Measurements from ENCODE around the gene PRDM16.

Gene PRDM16

DNA sequence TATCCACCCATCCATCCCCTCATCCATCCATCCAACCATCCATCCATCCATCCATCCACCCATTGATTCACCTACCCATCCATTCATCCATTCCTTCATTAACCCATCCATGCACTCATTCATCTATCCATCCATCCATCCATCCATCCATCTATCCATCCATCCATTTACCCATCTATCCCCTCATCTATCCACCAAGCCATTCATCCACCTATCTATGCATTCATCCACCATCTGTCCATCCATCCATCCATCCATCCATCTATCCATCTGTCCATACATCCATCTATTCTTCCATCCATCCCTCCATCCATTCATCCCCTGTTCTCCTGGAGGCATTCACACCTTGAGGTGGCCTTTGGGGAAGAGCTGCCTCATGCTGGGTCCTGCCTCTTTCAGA lies 107.0 kb downstream of the PRDM16 start:
- H3K36me3 ChIP-seq: no peaks in the 10 kb centered on the region
- no peak for DNase-seq

DNA sequence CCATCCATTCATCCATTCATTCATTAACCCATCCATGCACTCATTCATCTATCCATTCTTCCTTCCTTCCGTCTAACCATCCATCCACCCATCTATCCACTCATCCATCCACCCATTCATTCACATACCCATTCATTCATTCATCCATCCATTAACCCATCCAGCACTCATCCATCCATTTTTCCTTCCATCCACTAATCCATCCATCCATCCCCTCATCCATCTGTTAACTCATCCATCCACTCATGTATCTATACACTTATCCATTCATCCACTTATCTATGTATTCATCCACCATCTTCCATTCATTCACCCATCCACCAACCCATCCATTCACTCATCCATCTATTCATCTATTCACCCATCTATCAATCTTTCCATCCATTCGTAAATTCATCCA lies 107.8 kb downstream of the PRDM16 start:
- Histone ChIP-seq H3K4me3 (ENCODE audit: low read depth, low read length) (no peak overlapping the region), H3K36me3 (no peaks in the 10 kb centered on the region), H3K27ac (no peak overlapping the region), H3K27me3 (ENCODE audit: insufficient read depth, low read depth, severe bottlenecking) (no peaks in the 10 kb centered on the region), H3K9me3 (ENCODE audit: severe bottlenecking) (peaks cover 3% of the 10 kb centered on the region)
- no peak for DNase-seq
- TF ChIP-seq, protein P1, sequence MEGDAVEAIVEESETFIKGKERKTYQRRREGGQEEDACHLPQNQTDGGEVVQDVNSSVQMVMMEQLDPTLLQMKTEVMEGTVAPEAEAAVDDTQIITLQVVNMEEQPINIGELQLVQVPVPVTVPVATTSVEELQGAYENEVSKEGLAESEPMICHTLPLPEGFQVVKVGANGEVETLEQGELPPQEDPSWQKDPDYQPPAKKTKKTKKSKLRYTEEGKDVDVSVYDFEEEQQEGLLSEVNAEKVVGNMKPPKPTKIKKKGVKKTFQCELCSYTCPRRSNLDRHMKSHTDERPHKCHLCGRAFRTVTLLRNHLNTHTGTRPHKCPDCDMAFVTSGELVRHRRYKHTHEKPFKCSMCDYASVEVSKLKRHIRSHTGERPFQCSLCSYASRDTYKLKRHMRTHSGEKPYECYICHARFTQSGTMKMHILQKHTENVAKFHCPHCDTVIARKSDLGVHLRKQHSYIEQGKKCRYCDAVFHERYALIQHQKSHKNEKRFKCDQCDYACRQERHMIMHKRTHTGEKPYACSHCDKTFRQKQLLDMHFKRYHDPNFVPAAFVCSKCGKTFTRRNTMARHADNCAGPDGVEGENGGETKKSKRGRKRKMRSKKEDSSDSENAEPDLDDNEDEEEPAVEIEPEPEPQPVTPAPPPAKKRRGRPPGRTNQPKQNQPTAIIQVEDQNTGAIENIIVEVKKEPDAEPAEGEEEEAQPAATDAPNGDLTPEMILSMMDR (IDR thresholded peaks at IDR 0.05; ENCODE audit: low read depth, low read length): no peak

More for the DNA sequence above, 107.0 kb downstream of the PRDM16 start:
- H3K4me3 ChIP-seq (ENCODE audit: low read depth, low read length): no peak overlapping the region
- H3K27ac ChIP-seq: no peak overlapping the region
- H3K9me3 ChIP-seq (ENCODE audit: severe bottlenecking): peaks cover 3% of the 10 kb centered on the region
- H3K27me3 ChIP-seq (ENCODE audit: insufficient read depth, low read depth, severe bottlenecking): no peaks in the 10 kb centered on the region
- TF ChIP-seq, protein P1 (IDR thresholded peaks at IDR 0.05; ENCODE audit: low read depth, low read length): no peak

DNA sequence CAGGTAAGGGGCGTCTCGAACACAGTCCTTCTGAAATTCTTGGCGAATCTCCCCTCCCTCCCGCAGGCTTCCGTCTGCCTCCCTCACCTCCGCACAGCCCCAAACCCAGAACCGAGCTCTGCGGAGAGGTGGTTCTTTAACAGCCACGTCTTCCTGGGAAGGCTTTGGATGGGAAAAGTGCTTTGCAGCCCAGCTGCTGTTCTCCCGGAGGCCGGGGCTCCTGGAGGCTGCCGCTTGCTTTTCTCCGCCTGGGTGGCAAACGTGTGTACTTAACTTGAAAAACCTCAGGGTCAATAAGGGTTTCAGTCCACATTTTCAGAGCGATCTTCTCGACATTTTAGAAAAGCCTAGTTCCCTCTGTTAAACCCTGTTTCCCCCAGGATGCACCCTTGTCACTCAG lies 109.3 kb downstream of the PRDM16 start:
- TF ChIP-seq, protein P1 (IDR thresholded peaks at IDR 0.05; ENCODE audit: low read depth, low read length): no peak
- DNase-seq: no peak
- Histone ChIP-seq H3K36me3 (no peaks in the 10 kb centered on the region), H3K4me3 (ENCODE audit: low read depth, low read length) (no peak overlapping the region), H3K27ac (no peak overlapping the region), H3K27me3 (ENCODE audit: insufficient read depth, low read depth, severe bottlenecking) (no peaks in the 10 kb centered on the region), H3K9me3 (ENCODE audit: severe bottlenecking) (peaks cover 3% of the 10 kb centered on the region)

DNA sequence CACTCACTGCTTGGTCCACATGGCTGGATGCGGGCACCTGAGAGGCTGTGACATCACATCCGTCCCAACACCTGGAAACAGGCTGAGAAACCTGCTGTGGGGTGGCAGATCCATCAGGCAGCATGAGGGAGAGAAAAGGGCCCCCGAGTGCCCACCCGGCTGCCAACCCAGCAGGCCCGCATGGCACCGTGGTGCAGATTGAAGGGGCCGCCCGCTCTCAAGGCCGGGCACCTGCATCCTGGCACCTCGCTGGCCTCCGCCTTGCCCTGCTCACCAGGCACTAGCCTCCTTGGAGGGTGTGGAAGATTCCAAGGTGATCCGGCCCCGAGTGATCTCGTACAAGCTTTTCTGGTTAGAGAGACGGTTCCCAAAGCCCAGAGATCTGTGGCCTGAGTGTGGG lies 110.5 kb downstream of the PRDM16 start:
- Histone ChIP-seq H3K9me3 (ENCODE audit: severe bottlenecking) (peaks cover 3% of the 10 kb centered on the region), H3K4me3 (ENCODE audit: low read depth, low read length) (no peak overlapping the region), H3K27me3 (ENCODE audit: insufficient read depth, low read depth, severe bottlenecking) (no peaks in the 10 kb centered on the region), H3K36me3 (no peaks in the 10 kb centered on the region), H3K27ac (no peak overlapping the region)
- TF ChIP-seq, protein P1 (IDR thresholded peaks at IDR 0.05; ENCODE audit: low read depth, low read length): no peak
- no peak for DNase-seq

DNA sequence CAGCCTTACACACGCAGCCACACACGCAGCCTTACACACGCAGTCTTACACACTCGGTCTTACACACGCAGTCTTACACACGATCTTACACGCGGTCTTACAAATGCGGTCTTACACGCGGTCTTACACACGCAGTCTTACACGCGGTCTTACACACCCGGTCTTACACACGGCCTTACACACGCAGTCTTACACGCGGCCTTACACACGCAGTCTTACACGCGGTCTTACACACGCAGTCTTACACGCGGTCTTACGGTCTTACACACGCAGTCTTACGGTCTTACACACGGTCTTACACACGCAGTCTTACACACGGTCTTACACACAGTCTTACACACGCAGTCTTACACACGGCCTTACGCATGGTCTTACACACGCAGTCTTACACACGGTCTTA lies 111.9 kb downstream of the PRDM16 start:
- H3K36me3 ChIP-seq: no peaks in the 10 kb centered on the region
- peaks cover 3% of the 10 kb centered on the region for H3K9me3 ChIP-seq (ENCODE audit: severe bottlenecking)
- DNase-seq: no peak
- no peak overlapping the region for H3K4me3 ChIP-seq (ENCODE audit: low read depth, low read length)
- H3K27ac ChIP-seq: no peak overlapping the region
- no peaks in the 10 kb centered on the region for H3K27me3 ChIP-seq (ENCODE audit: insufficient read depth, low read depth, severe bottlenecking)
- TF ChIP-seq, protein P1 (IDR thresholded peaks at IDR 0.05; ENCODE audit: low read depth, low read length): no peak

DNA sequence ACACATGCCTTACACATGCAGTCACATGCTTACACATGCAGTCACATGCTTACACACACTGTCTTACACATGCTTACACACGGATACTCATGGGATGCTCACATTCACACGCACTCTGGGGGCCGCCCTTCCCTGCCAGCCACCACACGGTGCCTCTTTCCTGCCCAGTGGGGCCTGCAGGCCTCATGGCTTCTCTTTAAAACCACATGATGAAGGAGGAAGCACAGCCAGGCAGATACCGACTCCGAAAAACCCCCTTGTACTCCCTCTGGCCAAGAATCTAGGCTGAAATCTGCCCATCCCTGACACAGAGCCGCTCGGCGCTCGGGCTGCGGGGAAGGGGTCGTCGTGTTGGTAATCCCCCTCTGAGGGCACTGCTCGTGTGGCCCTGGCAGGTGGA lies 113.0 kb downstream of the PRDM16 start:
- DNase-seq: no peak
- H3K36me3 ChIP-seq: no peaks in the 10 kb centered on the region
- H3K9me3 ChIP-seq (ENCODE audit: severe bottlenecking): peaks cover 3% of the 10 kb centered on the region
- TF ChIP-seq, protein P1 (IDR thresholded peaks at IDR 0.05; ENCODE audit: low read depth, low read length): no peak
- H3K27ac ChIP-seq: no peak overlapping the region
- no peak overlapping the region for H3K4me3 ChIP-seq (ENCODE audit: low read depth, low read length)
- no peaks in the 10 kb centered on the region for H3K27me3 ChIP-seq (ENCODE audit: insufficient read depth, low read depth, severe bottlenecking)

Measured in WERI-Rb-1 (cell line).